Kidney (tissue), 14 donors: ENCODE results near the gene TAF3. TPM values are rescaled to one million over a fixed set of nuclear protein-coding genes. Genes with fewer than 3 reads are reported as not detected.

Experiments
- DNase-seq, 5 donors: peaks; one replicate each; pipeline ENCODE4 v3.0.0-alpha.2; 2013 to 2020
- FAIRE-seq: peaks from 2 replicates; lab custom pipeline; 2012; peaks lifted over from hg19 to GRCh38; lab: Jason Lieb, UNC
- H3K27ac ChIP-seq, 2 donors: one replicate each; pipeline ENCODE4 v1.7.0; 2013; ENCODE audit warnings: low read depth in 2 of 2, low read length in 2 of 2, inconsistent platforms in 1 of 2
- H3K27me3 ChIP-seq: one replicate; pipeline ENCODE4 v1.7.1; 2013; ENCODE audit warnings: low read length, inconsistent platforms; ENCODE audit not compliant: control insufficient read depth, insufficient read depth
- H3K36me3 ChIP-seq, 3 donors: one replicate each; pipeline versions ENCODE4 v1.7.0 to v1.7.1; 2013; ENCODE audit warnings: low read length in 3 of 3, control low read depth in 1 of 3, inconsistent platforms in 1 of 3; ENCODE audit not compliant: insufficient read depth in 3 of 3, control insufficient read depth in 2 of 3
- H3K4me1 ChIP-seq, 3 donors: one replicate each; pipeline versions ENCODE4 v1.7.0 to v1.7.1; 2013; ENCODE audit warnings: low read length in 3 of 3, inconsistent platforms in 1 of 3, low read depth in 1 of 3; ENCODE audit not compliant: control insufficient read depth in 2 of 3, insufficient read depth in 2 of 3
- H3K4me3 ChIP-seq, 3 donors: one replicate each; pipeline versions ENCODE4 v1.7.0 to v1.8.1; 2013; ENCODE audit warnings: low read length in 3 of 3, control low read depth in 1 of 3, inconsistent platforms in 1 of 3
- H3K9ac ChIP-seq, 3 donors: one replicate each; pipeline versions ENCODE4 v1.7.0 to v1.7.1; 2013; ENCODE audit warnings: low read length in 3 of 3, control low read depth in 1 of 3, inconsistent platforms in 1 of 3
- H3K9me3 ChIP-seq, 3 donors: one replicate each; pipeline versions ENCODE4 v1.7.0 to v1.7.1; 2013; ENCODE audit warnings: low read length in 3 of 3, control low read depth in 1 of 3, inconsistent platforms in 1 of 3; ENCODE audit not compliant: control insufficient read depth in 2 of 3, insufficient read depth in 1 of 3
- intact Hi-C: fragments of 100-400 bp; cut with DNase I; formaldehyde crosslinking; loops from one replicate; pipeline ENCODE4 v1.11.1; 2022
- polyA plus RNA-seq: library from polyadenylated mRNA; stranded (reverse); fragments of 350-450 nt; fragmentation: Illumina TruSeq; extraction: RNeasy Lipid Tissue Mini Kit (QIAGEN cat#74804); gene quantifications from one replicate; pipeline ENCODE4 v1.2.3, GENCODE V29; 2014; ENCODE audit warnings: low read depth, low replicate concordance; ENCODE audit not compliant: insufficient read depth
- total RNA-seq: library from RNA; stranded (reverse); fragmentation: NEBNext Ultra II Directional; extraction: Animal tissue kit (Norgen Biotek cat#: 25700); gene quantifications from one replicate; pipeline ENCODE4 v1.2.1, GENCODE V29; 2021
- TF ChIP-seq, protein P1 (sequence below): IDR thresholded peaks from 3 replicates; pipeline ENCODE4 v1.5.1; 2012; ENCODE audit warnings: mild to moderate bottlenecking, moderate library complexity, borderline replicate concordance; ENCODE audit not compliant: insufficient read depth; ENCODE audit errors: extremely low read depth
- donor health status: control.
- donor health status: control.
- donor health status: control.
- donor health status: control.
- donor health status: control.
- donor health status: DM: yes; HTN: yes; CAD: no.
- donor health status: Normal renal cell carcinoma (clear cell type).

TAF3 gene
- total and polyA plus RNA-seq, 2 donors from 2014 or later: 4.0 to 8.7 TPM

DNA sequence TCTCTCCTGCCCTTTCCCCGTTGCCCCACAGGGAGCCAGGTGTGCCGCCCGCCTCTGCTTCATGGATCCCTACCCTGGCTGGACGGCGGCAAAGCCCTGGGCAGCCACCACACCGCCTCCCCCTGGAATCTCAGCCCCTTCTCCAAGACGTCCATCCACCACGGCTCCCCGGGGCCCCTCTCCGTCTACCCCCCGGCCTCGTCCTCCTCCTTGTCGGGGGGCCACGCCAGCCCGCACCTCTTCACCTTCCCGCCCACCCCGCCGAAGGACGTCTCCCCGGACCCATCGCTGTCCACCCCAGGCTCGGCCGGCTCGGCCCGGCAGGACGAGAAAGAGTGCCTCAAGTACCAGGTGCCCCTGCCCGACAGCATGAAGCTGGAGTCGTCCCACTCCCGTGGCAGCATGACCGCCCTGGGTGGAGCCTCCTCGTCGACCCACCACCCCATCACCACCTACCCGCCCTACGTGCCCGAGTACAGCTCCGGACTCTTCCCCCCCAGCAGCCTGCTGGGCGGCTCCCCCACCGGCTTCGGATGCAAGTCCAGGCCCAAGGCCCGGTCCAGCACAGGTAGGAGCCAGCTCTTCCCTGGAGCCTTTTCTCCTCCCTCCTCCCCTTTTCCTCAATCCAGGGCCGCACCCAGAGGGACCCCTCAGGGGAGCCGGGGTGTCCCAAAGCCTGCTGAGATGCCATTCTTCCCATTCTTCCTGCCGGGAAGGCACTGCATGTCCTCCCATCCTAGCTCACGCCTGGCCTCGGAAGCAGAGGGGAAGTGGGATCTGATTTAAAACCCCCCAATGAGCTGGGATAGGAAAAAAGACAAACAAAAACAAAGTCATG lies 240.2 kb downstream of the TAF3 start:
- no peaks in the 10 kb centered on the region for H3K36me3 ChIP-seq
- peak overlapping the region; percentile 52 to 79 (median 69) for H3K9ac ChIP-seq
- FAIRE-seq (no peak), DNase-seq (peak in 2 of 5 donors; percentile 3 to 10)
- TF ChIP-seq, protein P1, sequence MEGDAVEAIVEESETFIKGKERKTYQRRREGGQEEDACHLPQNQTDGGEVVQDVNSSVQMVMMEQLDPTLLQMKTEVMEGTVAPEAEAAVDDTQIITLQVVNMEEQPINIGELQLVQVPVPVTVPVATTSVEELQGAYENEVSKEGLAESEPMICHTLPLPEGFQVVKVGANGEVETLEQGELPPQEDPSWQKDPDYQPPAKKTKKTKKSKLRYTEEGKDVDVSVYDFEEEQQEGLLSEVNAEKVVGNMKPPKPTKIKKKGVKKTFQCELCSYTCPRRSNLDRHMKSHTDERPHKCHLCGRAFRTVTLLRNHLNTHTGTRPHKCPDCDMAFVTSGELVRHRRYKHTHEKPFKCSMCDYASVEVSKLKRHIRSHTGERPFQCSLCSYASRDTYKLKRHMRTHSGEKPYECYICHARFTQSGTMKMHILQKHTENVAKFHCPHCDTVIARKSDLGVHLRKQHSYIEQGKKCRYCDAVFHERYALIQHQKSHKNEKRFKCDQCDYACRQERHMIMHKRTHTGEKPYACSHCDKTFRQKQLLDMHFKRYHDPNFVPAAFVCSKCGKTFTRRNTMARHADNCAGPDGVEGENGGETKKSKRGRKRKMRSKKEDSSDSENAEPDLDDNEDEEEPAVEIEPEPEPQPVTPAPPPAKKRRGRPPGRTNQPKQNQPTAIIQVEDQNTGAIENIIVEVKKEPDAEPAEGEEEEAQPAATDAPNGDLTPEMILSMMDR: no peak
- H3K27ac ChIP-seq: peak overlapping the region; percentile 55 to 66
- H3K9me3 ChIP-seq: no peaks in the 10 kb centered on the region
- H3K4me3 ChIP-seq: peak overlapping the region; percentile 66 to 71 (median 67)
- intact Hi-C loops: no loop called here
- H3K4me1 ChIP-seq: peaks cover 0 to 6% (median 0%) of the 10 kb centered on the region in 3 donors
- H3K27me3 ChIP-seq: peaks cover 27% of the 10 kb centered on the region

DNA sequence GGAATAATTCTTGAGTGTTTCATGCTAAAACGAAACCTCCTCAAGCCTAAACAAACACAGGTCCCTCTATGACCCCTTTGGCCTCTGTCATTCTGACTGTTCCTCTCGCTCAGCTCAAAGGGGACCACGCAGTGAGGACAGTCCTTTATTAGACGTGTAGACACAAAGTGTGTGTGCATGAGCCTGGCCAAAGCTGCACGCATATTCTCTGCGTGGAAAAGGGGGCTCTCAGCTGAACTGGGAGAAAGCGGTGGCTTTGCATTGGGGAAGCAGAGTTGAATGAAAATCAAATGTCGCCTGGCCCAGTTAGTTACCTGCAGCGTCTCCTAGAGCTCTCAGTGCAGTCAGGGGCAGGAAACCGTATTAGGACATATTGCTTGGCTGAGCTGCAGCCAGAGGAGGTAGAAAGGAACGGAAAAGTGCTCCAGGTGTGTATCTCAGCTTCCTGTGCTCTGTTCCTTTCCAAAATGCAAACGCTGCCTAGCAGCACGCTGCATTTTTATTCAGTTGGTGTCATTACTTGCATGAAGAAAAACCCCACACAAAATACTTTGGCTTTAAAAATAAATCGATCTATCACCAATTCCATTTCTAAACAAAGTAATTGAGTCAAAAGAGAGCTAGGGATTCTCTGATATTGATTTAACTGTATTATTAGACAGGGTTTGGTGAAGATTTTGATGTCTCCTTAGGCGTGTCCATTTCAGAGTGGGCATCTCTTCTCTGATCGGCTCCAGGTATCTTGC lies 241.1 kb downstream of the TAF3 start:
- Histone ChIP-seq H3K27ac (peak overlapping the region in 1 of 2 donors; percentile 66), H3K27me3 (peaks cover 24% of the 10 kb centered on the region), H3K9ac (peak overlapping the region; percentile 34 to 69 (median 52)), H3K9me3 (no peaks in the 10 kb centered on the region), H3K4me3 (peak overlapping the region; percentile 66 to 71 (median 67)), H3K4me1 (peaks cover 0 to 3% (median 0%) of the 10 kb centered on the region in 3 donors), H3K36me3 (no peaks in the 10 kb centered on the region)
- DNase-seq (peak in 2 of 5 donors; percentile 22 to 40), FAIRE-seq (no peak)
- intact Hi-C loops: no loop called here
- TF ChIP-seq, protein P1: no peak

DNA sequence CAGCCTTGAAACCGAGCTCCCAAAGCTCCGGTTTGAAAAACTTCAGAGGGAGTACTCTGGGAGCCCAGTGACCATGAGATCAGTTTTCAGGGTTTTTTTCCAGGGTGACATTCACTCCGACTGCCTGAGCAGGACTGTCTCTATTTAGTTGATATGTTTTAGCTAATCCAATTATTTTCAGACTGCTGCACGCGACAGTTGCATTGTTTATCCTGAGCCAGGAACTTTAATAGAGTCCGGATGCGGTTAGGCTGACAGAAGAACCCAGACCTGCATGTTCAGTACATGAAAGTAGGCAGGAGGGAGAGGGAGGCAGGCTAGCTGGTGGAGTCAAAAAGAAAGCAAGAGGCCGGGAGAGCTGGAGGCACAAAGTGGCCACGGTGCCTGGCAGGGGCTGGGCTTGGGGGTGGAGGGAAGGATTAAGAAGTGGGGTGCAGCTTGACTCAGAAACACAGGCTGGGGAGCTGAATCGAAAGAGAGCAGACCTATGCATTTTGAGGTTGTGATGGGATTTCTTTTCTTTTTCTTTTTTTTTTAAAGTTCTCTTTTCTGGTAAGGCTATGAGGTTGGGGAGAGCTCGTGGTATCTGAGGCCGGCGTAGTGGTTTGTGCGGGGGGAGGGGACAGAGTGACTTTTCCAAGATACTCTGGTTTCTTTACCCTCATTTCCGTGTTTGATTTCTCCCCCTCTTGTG lies 241.9 kb downstream of the TAF3 start:
- Histone ChIP-seq H3K9me3 (no peaks in the 10 kb centered on the region), H3K36me3 (no peaks in the 10 kb centered on the region), H3K27me3 (peaks cover 24% of the 10 kb centered on the region), H3K9ac (peak overlapping the region in 1 of 3 donors; percentile 36), H3K27ac (peak overlapping the region; percentile 9 to 66), H3K4me1 (peaks cover 0 to 3% (median 0%) of the 10 kb centered on the region in 3 donors), H3K4me3 (peak overlapping the region; percentile 66 to 71 (median 67))
- FAIRE-seq (no peak), DNase-seq (peak in 3 of 5 donors; percentile 27 to 56 (median 37))
- TF ChIP-seq, protein P1: no peak
- intact Hi-C loops: no loop called here
